ENCODE data around the gene LMOD3. TPM values are rescaled to one million over a fixed set of nuclear protein-coding genes. Genes with fewer than 3 reads are reported as not detected.

Gene LMOD3
- total and polyA plus RNA-seq, 9 of the 15 experiments (the other 6 are each of a cell fraction or from before 2014, with no cell fraction given): 0.03 TPM; not detected in 8

DNA sequence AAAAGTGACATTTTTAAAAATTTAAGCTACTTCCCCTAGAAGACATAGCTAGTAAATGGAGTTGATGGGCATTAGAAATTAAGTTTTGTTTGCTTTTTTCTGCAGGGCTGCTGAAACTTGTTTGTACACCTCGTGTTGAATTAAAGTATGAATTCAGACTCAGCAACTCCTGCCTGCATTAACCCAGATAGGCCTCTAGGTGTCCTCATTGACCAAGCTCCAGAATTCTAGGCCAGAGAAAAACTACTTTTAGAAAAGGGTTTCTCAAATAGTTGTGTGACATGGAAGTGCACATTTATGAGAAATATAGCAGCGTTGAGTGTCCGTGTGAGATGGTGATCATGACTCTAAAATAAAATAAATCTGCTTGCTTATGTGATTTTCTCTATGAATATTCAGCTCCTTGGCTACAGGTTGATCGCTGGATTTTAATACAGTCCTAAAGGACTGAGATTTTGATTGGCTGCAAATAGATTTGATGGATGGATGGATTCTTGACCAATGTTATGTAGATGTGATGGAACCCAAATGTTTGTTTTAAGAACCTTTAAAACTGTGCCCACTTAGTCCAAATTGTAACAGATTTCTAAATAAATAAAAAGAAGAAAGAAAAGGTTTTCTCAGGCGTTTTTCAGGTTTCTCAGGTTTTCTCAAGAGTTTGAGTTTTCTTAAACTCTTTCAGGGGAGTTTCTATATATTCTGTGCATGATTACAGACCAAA, 39.4 kb upstream of the LMOD3 start:
- Histone ChIP-seq H2AFZ (ENCODE audit: low read depth, low read length) (no peak overlapping the region), H3K4me3 (no peak overlapping the region), H3K4me1 (replicated peaks in 1 of 2; ENCODE audit: control insufficient read depth in 2 of 2, insufficient read depth in 2 of 2, low read length in 2 of 2) (no peaks in the 10 kb centered on the region), H3K36me3 (ENCODE audit: control insufficient read depth, insufficient read depth, low read length) (no peaks in the 10 kb centered on the region), H3K27ac (ENCODE audit: extremely low read depth, low read depth, low read length) (no peak overlapping the region), H3K27me3 (ENCODE audit: control insufficient read depth in 2 of 2, insufficient read depth in 2 of 2, low read length in 2 of 2) (no peaks in the 10 kb centered on the region; a peak in 1 of 5 replicates), H4K20me1 (replicated peaks; ENCODE audit: control insufficient read depth, insufficient read depth, low read length) (no peaks in the 10 kb centered on the region), H3K4me2 (ENCODE audit: insufficient read depth, low read length) (no peak overlapping the region), H3K9ac (ENCODE audit: insufficient read depth in 1 of 2, low read depth in 2 of 2, low read length in 2 of 2) (no peak overlapping the region), H3K9me3 (replicated peaks; ENCODE audit: control insufficient read depth, insufficient read depth, low read depth, low read length) (no peaks in the 10 kb centered on the region), H3K9me1 (ENCODE audit: control insufficient read depth, insufficient read depth, low read length) (no peaks in the 10 kb centered on the region), H3K79me2 (ENCODE audit: control insufficient read depth, insufficient read depth, low read length) (no peaks in the 10 kb centered on the region)
- intact Hi-C loops (cut with micrococcal nuclease) (loop anchor here (1.0 to 5.0 kb wide), 4 partner anchors 40 to 510 kb away; no protein-coding TSS in a partner anchor), in situ Hi-C loops (cut with MboI) (loop anchor here (10.0 to 25.0 kb wide), 3 partner anchors 263 to 776 kb away; no protein-coding TSS in a partner anchor)
- 5% methylated on average over 5 of the region's 5 CpGs for WGBS (ENCODE audit: insufficient coverage, low coverage, missing lambda C conversion rate)
- DNase-seq (ENCODE audit: extremely low read depth in 1 of 4, low spot score in 3 of 4) (peak; percentile 36 to 50 (median 42)), FAIRE-seq (peak; percentile 74), ATAC-seq (peak; percentile 56)
- BruUV-seq (replicated peaks): no TSS peak
- ChIA-PET POLR2A (no interaction called here), CTCF (ENCODE audit: low intra/inter-chr PET ratio) (interaction anchor here (0.6 to 1.7 kb wide), 3 partner anchors 145 to 786 kb away, joined by 3 to 16 read pairs (median 3); no protein-coding TSS in a partner anchor)
- TF ChIP-seq, protein P1, sequence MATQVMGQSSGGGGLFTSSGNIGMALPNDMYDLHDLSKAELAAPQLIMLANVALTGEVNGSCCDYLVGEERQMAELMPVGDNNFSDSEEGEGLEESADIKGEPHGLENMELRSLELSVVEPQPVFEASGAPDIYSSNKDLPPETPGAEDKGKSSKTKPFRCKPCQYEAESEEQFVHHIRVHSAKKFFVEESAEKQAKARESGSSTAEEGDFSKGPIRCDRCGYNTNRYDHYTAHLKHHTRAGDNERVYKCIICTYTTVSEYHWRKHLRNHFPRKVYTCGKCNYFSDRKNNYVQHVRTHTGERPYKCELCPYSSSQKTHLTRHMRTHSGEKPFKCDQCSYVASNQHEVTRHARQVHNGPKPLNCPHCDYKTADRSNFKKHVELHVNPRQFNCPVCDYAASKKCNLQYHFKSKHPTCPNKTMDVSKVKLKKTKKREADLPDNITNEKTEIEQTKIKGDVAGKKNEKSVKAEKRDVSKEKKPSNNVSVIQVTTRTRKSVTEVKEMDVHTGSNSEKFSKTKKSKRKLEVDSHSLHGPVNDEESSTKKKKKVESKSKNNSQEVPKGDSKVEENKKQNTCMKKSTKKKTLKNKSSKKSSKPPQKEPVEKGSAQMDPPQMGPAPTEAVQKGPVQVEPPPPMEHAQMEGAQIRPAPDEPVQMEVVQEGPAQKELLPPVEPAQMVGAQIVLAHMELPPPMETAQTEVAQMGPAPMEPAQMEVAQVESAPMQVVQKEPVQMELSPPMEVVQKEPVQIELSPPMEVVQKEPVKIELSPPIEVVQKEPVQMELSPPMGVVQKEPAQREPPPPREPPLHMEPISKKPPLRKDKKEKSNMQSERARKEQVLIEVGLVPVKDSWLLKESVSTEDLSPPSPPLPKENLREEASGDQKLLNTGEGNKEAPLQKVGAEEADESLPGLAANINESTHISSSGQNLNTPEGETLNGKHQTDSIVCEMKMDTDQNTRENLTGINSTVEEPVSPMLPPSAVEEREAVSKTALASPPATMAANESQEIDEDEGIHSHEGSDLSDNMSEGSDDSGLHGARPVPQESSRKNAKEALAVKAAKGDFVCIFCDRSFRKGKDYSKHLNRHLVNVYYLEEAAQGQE (IDR thresholded peaks at IDR 0.05; ENCODE audit: borderline replicate concordance): peak; percentile 80
- TF ChIP-seq, protein P1 (CRISPR knock-in tag; IDR thresholded peaks at IDR 0.05; ENCODE audit: low read depth): no peak
- 0 out of 4 replicates have a peak, but pooled peaks of 1 of the 2 experiments have one; percentile 17 for TF ChIP-seq MAZ (CRISPR knock-in tag; conservative IDR thresholded peaks at IDR 0.05 in 1 of 2, IDR thresholded peaks at IDR 0.05 in 1 of 2)
- TF ChIP-seq, protein P2, sequence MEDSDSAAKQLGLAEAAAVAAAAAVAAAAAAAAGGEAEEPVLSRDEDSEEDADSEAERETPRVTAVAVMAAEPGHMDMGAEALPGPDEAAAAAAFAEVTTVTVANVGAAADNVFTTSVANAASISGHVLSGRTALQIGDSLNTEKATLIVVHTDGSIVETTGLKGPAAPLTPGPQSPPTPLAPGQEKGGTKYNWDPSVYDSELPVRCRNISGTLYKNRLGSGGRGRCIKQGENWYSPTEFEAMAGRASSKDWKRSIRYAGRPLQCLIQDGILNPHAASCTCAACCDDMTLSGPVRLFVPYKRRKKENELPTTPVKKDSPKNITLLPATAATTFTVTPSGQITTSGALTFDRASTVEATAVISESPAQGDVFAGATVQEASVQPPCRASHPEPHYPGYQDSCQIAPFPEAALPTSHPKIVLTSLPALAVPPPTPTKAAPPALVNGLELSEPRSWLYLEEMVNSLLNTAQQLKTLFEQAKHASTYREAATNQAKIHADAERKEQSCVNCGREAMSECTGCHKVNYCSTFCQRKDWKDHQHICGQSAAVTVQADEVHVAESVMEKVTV (CRISPR knock-in tag; IDR thresholded peaks at IDR 0.05): peak; percentile 83
- TF ChIP-seq SAFB2 (IDR thresholded peaks at IDR 0.05; ENCODE audit: borderline replicate concordance, low read depth, low read length, severe bottlenecking): no peak
- TF ChIP-seq, protein P3, sequence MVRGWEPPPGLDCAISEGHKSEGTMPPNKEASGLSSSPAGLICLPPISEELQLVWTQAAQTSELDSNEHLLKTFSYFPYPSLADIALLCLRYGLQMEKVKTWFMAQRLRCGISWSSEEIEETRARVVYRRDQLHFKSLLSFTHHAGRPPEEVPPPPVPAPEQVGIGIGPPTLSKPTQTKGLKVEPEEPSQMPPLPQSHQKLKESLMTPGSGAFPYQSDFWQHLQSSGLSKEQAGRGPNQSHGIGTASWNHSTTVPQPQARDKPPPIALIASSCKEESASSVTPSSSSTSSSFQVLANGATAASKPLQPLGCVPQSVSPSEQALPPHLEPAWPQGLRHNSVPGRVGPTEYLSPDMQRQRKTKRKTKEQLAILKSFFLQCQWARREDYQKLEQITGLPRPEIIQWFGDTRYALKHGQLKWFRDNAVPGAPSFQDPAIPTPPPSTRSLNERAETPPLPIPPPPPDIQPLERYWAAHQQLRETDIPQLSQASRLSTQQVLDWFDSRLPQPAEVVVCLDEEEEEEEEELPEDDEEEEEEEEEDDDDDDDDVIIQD (CRISPR knock-in tag; IDR thresholded peaks at IDR 0.05): no peak
- peak; percentile 89 to 92 for TF ChIP-seq RAD21 (CRISPR knock-in tag; conservative IDR thresholded peaks at IDR 0.05 in 1 of 2, IDR thresholded peaks at IDR 0.05 in 1 of 2)
- TF ChIP-seq KLF16 (IDR thresholded peaks at IDR 0.05): 0 out of 2 replicates have a peak, but pooled peaks have one; percentile 12

Data from K562 (cell line).